BLaER1 (cell line): ENCODE measurements around the gene AQP12A.
"Not testable (repeated sequence)": the region's sequence is repeated elsewhere in the genome, so short reads cannot be mapped to it uniquely, and the experiment has no call there.

ENCODE experiments used
- H3K27ac ChIP-seq: shearing (Covaris generic); formaldehyde crosslinking; 2 replicates; pipeline ENCODE4 v1.8.1; 2022
- H3K27me3 ChIP-seq: shearing (Covaris generic); formaldehyde crosslinking; 2 replicates; pipeline ENCODE4 v1.8.1; 2022
- H3K36me3 ChIP-seq: shearing (Covaris generic); formaldehyde crosslinking; 2 replicates; pipeline ENCODE4 v1.8.1; 2022
- H3K4me1 ChIP-seq: shearing (Covaris generic); formaldehyde crosslinking; 2 replicates; pipeline ENCODE4 v1.8.1; 2022
- H3K4me2 ChIP-seq: shearing (Covaris generic); formaldehyde crosslinking; 2 replicates; pipeline ENCODE4 v1.8.1; 2022
- H3K4me3 ChIP-seq: shearing (Covaris generic); formaldehyde crosslinking; 2 replicates; pipeline ENCODE4 v1.8.1; 2022
- H3K9ac ChIP-seq: shearing (Covaris generic); formaldehyde crosslinking; 2 replicates; pipeline ENCODE4 v1.8.1; 2022
- H3K9me3 ChIP-seq: shearing (Covaris generic); formaldehyde crosslinking; 2 replicates; pipeline ENCODE4 v1.8.1; 2022
- H4K20me1 ChIP-seq: shearing (Covaris generic); formaldehyde crosslinking; 2 replicates; pipeline ENCODE4 v1.8.1; 2022
- Cebpa-rat ChIP-seq: shearing (Covaris generic); IDR thresholded peaks from 2 replicates; pipeline ENCODE4 v1.8.1; 2022

AQP12A gene

GRCh38 chr2:240691631-240692420 lies at the start of gene AQP12A:
Gene AQP12A, plus strand, starts transcription at chr2:240691866. Its CDS starts 48 bp downstream, at chr2:240691914.
- H3K36me3 ChIP-seq, H3K9ac ChIP-seq, H3K27me3 ChIP-seq, H3K27ac ChIP-seq, H3K4me3 ChIP-seq, H4K20me1 ChIP-seq, H3K4me2 ChIP-seq, H3K9me3 ChIP-seq: not testable (repeated sequence)
- H3K4me1 ChIP-seq: peaks cover 13% of the 10 kb centered on the region

GRCh38 chr2:240642061-240642805 lies 49.4 kb upstream of the AQP12A start:
- Histone ChIP-seq H3K9me3 (peaks cover 30% of the 10 kb centered on the region), H3K4me3 (no peak overlapping the region), H3K36me3 (no peaks in the 10 kb centered on the region), H3K27ac (no peak overlapping the region), H3K9ac (no peak overlapping the region), H3K4me2 (no peak overlapping the region), H3K4me1 (peaks cover 15% of the 10 kb centered on the region), H4K20me1 (no peaks in the 10 kb centered on the region), H3K27me3 (no peaks in the 10 kb centered on the region)
- TF ChIP-seq Cebpa-rat: no peak

- H3K9me3 ChIP-seq: peaks cover 30% of the 10 kb centered on the region
- H3K27ac ChIP-seq: no peak overlapping the region
- no peak overlapping the region for H3K4me2 ChIP-seq
- no peaks in the 10 kb centered on the region for H3K36me3 ChIP-seq
- H3K9ac ChIP-seq: no peak overlapping the region
- H3K27me3 ChIP-seq: peaks cover 2% of the 10 kb centered on the region; the same call in 1 of the 2 replicates
- no peaks in the 10 kb centered on the region for H4K20me1 ChIP-seq
- H3K4me1 ChIP-seq: peaks cover 15% of the 10 kb centered on the region
- no peak for TF ChIP-seq Cebpa-rat
- H3K4me3 ChIP-seq: no peak overlapping the region
Observed at GRCh38 chr2:240642806-240643092, 48.9 kb upstream of the AQP12A start.

- Histone ChIP-seq H3K27me3 (peaks cover 7% of the 10 kb centered on the region), H3K9ac (no peak overlapping the region), H3K9me3 (peaks cover 30% of the 10 kb centered on the region), H3K4me2 (no peak overlapping the region), H3K36me3 (no peaks in the 10 kb centered on the region), H3K4me3 (no peak overlapping the region), H4K20me1 (no peaks in the 10 kb centered on the region), H3K27ac (no peak overlapping the region), H3K4me1 (peaks cover 18% of the 10 kb centered on the region)
- TF ChIP-seq Cebpa-rat: no peak
Observed at GRCh38 chr2:240643093-240643810, 48.4 kb upstream of the AQP12A start.

GRCh38 chr2:240643811-240644150 lies 47.9 kb upstream of the AQP12A start:
- H3K9me3 ChIP-seq: peaks cover 30% of the 10 kb centered on the region
- H3K4me3 ChIP-seq: no peak overlapping the region
- peaks cover 23% of the 10 kb centered on the region for H3K4me1 ChIP-seq
- peaks cover 12% of the 10 kb centered on the region for H3K27me3 ChIP-seq
- no peak overlapping the region for H3K4me2 ChIP-seq
- no peak overlapping the region for H3K27ac ChIP-seq
- TF ChIP-seq Cebpa-rat: no peak
- H3K9ac ChIP-seq: no peak overlapping the region
- H3K36me3 ChIP-seq: no peaks in the 10 kb centered on the region
- H4K20me1 ChIP-seq: no peaks in the 10 kb centered on the region

GRCh38 chr2:240644171-240644651 lies 47.5 kb upstream of the AQP12A start:
- Histone ChIP-seq H3K4me2 (peak overlapping the region; percentile 43), H3K4me1 (peaks cover 26% of the 10 kb centered on the region), H3K4me3 (no peak overlapping the region), H3K9me3 (peaks cover 29% of the 10 kb centered on the region), H3K27me3 (peaks cover 16% of the 10 kb centered on the region), H4K20me1 (no peaks in the 10 kb centered on the region), H3K9ac (no peak overlapping the region), H3K36me3 (no peaks in the 10 kb centered on the region), H3K27ac (no peak overlapping the region)
- no peak for TF ChIP-seq Cebpa-rat

- peaks cover 26% of the 10 kb centered on the region for H3K4me1 ChIP-seq
- H3K27me3 ChIP-seq: peaks cover 20% of the 10 kb centered on the region
Observed at GRCh38 chr2:240644859-240645301, 46.8 kb upstream of the AQP12A start.

GRCh38 chr2:240645346-240645745 lies 46.3 kb upstream of the AQP12A start:
- H3K27me3 ChIP-seq: peaks cover 20% of the 10 kb centered on the region
- no peak overlapping the region for H3K27ac ChIP-seq
- H4K20me1 ChIP-seq: no peaks in the 10 kb centered on the region
- H3K9ac ChIP-seq: no peak overlapping the region
- peaks cover 21% of the 10 kb centered on the region for H3K9me3 ChIP-seq
- no peak overlapping the region for H3K4me2 ChIP-seq
- H3K4me1 ChIP-seq: peaks cover 26% of the 10 kb centered on the region
- H3K4me3 ChIP-seq: no peak overlapping the region
- no peak for TF ChIP-seq Cebpa-rat
- H3K36me3 ChIP-seq: no peaks in the 10 kb centered on the region

More at GRCh38 chr2:240644859-240645301, 46.8 kb upstream of the AQP12A start:
- Histone ChIP-seq H3K27ac (no peak overlapping the region), H3K9me3 (peaks cover 22% of the 10 kb centered on the region), H3K9ac (no peak overlapping the region), H4K20me1 (no peaks in the 10 kb centered on the region), H3K4me3 (no peak overlapping the region), H3K36me3 (no peaks in the 10 kb centered on the region), H3K4me2 (peak overlapping the region; percentile 43; the same call in 1 of the 2 replicates)
- no peak for TF ChIP-seq Cebpa-rat

GRCh38 chr2:240645801-240646175 lies 45.9 kb upstream of the AQP12A start:
- Histone ChIP-seq H3K9ac (no peak overlapping the region), H4K20me1 (no peaks in the 10 kb centered on the region), H3K9me3 (peaks cover 21% of the 10 kb centered on the region), H3K36me3 (no peaks in the 10 kb centered on the region), H3K4me3 (no peak overlapping the region), H3K4me1 (peaks cover 26% of the 10 kb centered on the region), H3K4me2 (no peak overlapping the region), H3K27me3 (peaks cover 20% of the 10 kb centered on the region), H3K27ac (no peak overlapping the region)
- no peak for TF ChIP-seq Cebpa-rat
